H1 (cell line): ENCODE data around the gene TIMM23. TPM values are rescaled to one million over a fixed set of nuclear protein-coding genes. Genes with fewer than 3 reads are reported as not detected.

Experiments used
- CEBPB ChIP-seq: IDR thresholded peaks from 2 replicates; pipeline ENCODE4 v1.6.1; 2012; ENCODE audit warnings: low read depth, low read length
- FOSL1 ChIP-seq: IDR thresholded peaks from 2 replicates; pipeline ENCODE4 v1.6.1; 2011; ENCODE audit warnings: mild to moderate bottlenecking, low read depth, low read length, moderate library complexity; ENCODE audit not compliant: insufficient read depth
- KDM1A ChIP-seq: fragments of 200-600, 300-600 bp; sonication (generic); IDR thresholded peaks from 2 replicates; pipeline ENCODE4 v1.7.1; 2016; ENCODE audit warnings: mild to moderate bottlenecking, low read length, borderline replicate concordance
- NRF1 ChIP-seq: IDR thresholded peaks from 2 replicates; pipeline ENCODE4 v1.6.1; 2011; ENCODE audit warnings: mild to moderate bottlenecking, low read depth, low read length, improper control_type of control experiment
- POU5F1 ChIP-seq: IDR thresholded peaks from 2 replicates; pipeline ENCODE4 v1.6.1; 2011; ENCODE audit warnings: low read depth, mild to moderate bottlenecking, low read length, moderate library complexity
- SIX5 ChIP-seq: IDR thresholded peaks from 2 replicates; pipeline ENCODE4 v1.6.1; 2011; ENCODE audit warnings: mild to moderate bottlenecking, low read depth, low read length
- TAF1 ChIP-seq: IDR thresholded peaks from 2 replicates; pipeline ENCODE4 v1.6.1; 2011; ENCODE audit warnings: mild to moderate bottlenecking, low read depth, low read length
- TBP ChIP-seq: IDR thresholded peaks from 2 replicates; pipeline ENCODE4 v1.6.1; 2011; ENCODE audit warnings: low read depth, low read length, improper control_type of control experiment
- polyA plus RNA-seq, 7 experiments: library from polyadenylated mRNA; depleted of rRNA in 3 of 7; stranded (reverse) in 5 of 7; unstranded in 2 of 7; fragments of >200 nt in 5 of 7; fragments of 200-250 nt in 2 of 7; gene quantifications; 1 replicate in 5 of 7; 2 replicates in 1 of 7; 4 replicates in 1 of 7; pipeline versions ENCODE4 v1.2.1 to v1.2.3, GENCODE V29; 2011 to 2013; ENCODE audit warnings: missing spikeins in 2 of 7, mixed read lengths in 2 of 7
- total RNA-seq: library from RNA; stranded (reverse); fragmentation: NEBNext Ultra II Directional; extraction: Animal tissue kit (Norgen Biotek cat#: 25700); gene quantifications from 2 replicates; pipeline ENCODE4 v1.2.1, GENCODE V29; 2021

Gene TIMM23
- total and polyA plus RNA-seq, 2 of the 8 experiments (the other 6 are each of a cell fraction or from before 2014, with no cell fraction given), result 101 to 130 TPM

DNA sequence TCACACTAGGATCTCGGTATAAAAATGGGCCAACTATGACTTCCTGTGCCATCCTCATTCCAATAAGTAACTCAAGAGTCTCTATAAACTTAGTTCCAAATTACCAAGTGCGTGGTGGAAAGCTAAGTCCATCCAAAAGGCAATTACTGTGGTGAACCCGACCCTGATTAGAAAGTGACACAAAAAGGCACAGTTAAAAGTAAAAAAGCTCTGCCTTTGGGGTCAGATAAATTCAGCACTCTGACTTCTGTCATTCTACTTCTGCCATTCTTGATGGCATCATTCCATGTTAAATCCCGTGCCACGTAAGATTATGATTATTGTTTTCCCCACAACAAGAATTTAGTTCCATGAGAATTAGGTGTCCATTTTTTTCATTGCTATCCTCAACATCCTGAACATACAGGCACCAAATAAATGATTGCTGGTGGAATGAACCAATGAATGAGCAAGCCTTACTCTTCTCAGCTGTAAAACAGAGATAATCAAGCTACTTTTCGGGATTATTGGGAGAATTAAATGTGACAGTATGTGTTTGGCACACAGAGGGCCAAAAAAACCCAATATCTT is 57.3 kb downstream of the TIMM23 start (continued):
- TF ChIP-seq CEBPB (no peak), SIX5 (no peak), KDM1A (no peak), TBP (no peak), NRF1 (no peak), FOSL1 (no peak), POU5F1 (no peak), TAF1 (no peak)
